PC-9 (cell line): ENCODE measurements around the gene MGAT4A. TPM values are rescaled to one million over a fixed set of nuclear protein-coding genes. Genes with fewer than 3 reads are reported as not detected.
A peak's percentile ranks its signal among the peaks of the same experiment; 100 is the strongest.
"Not testable (repeated sequence)": the region's sequence is repeated elsewhere in the genome, so short reads cannot be mapped to it uniquely, and the experiment has no call there.

Source experiments
- BruUV-seq: library from RNA; stranded (reverse); fragments of 400-500 nt; replicated peaks from 2 replicates; lab custom pipeline; 2021; lab: Mats Ljungman, UMichigan
- CTCF ChIA-PET: fragments of 300-600 bp; sonication (Branson Sonifier 250); formaldehyde crosslinking; loops from one replicate; lab custom pipeline; 2022; ENCODE audit warnings: antibody characterized with exemption; lab: Charles Lee
- POLR2A ChIA-PET: fragments of 300-600 bp; sonication (Branson Sonifier 250); formaldehyde crosslinking; loops from one replicate; lab custom pipeline; 2022; ENCODE audit warnings: antibody characterized with exemption; ENCODE audit not compliant: unreplicated experiment; lab: Charles Lee
- DNase-seq, 2 experiments: peaks; one replicate each; pipeline versions ENCODE4 v3.0.0 to v3.0.0-alpha.2; 2015 to 2022; ENCODE audit warnings: mixed read lengths in 1 of 2
- H2AFZ ChIP-seq: fragments of 200-600 bp; sonication (generic); 2 replicates; pipeline ENCODE4 v1.8.1; 2017; ENCODE audit warnings: antibody characterized with exemption
- H3F3A ChIP-seq: fragments of 200-600 bp; sonication (generic); 2 replicates; pipeline ENCODE4 v1.8.1; 2017; ENCODE audit warnings: antibody characterized with exemption, mild to moderate bottlenecking, low read depth; ENCODE audit not compliant: insufficient read depth
- H3K27ac ChIP-seq: fragments of 200-600 bp; sonication (generic); 2 replicates; pipeline ENCODE4 v1.6.1; 2016; ENCODE audit warnings: mixed run types
- H3K27me3 ChIP-seq: fragments of 200-600 bp; sonication (generic); 2 replicates; pipeline ENCODE4 v1.6.1; 2016; ENCODE audit warnings: low read depth, mixed run types; ENCODE audit not compliant: insufficient read depth
- H3K36me3 ChIP-seq: fragments of 200-600 bp; sonication (generic); 2 replicates; pipeline ENCODE4 v1.6.1; 2016; ENCODE audit warnings: low read depth, mixed run types
- H3K4me1 ChIP-seq: fragments of 200-600 bp; sonication (generic); replicated peaks from 2 replicates; pipeline ENCODE4 v1.6.1; 2016; ENCODE audit warnings: mixed run types; ENCODE audit not compliant: insufficient read depth
- H3K4me2 ChIP-seq: fragments of 200-600 bp; sonication (generic); 2 replicates; pipeline ENCODE4 v1.6.1; 2017; ENCODE audit warnings: mixed run types
- H3K4me3 ChIP-seq: fragments of 200-600 bp; sonication (generic); 2 replicates; pipeline ENCODE4 v1.6.1; 2016; ENCODE audit warnings: mixed run types
- H3K79me2 ChIP-seq: fragments of 200-600 bp; sonication (generic); 2 replicates; pipeline ENCODE4 v1.6.1; 2017; ENCODE audit warnings: low read depth, mixed run types
- H3K9me2 ChIP-seq: fragments of 200-600 bp; sonication (generic); 2 replicates; pipeline ENCODE4 v1.8.1; 2017; ENCODE audit warnings: mild to moderate bottlenecking; ENCODE audit not compliant: insufficient read depth
- H3K9me3 ChIP-seq: fragments of 200-600 bp; sonication (generic); 2 replicates; pipeline ENCODE4 v1.8.1; 2016; ENCODE audit warnings: low read depth; ENCODE audit not compliant: insufficient read depth
- H4K20me1 ChIP-seq: fragments of 200-600 bp; sonication (generic); 2 replicates; pipeline ENCODE4 v1.8.1; 2017; ENCODE audit not compliant: insufficient read depth
- EZH2 ChIP-seq: fragments of 200-600 bp; sonication (generic); IDR thresholded peaks from 2 replicates; pipeline ENCODE4 v1.8.0; 2017; ENCODE audit warnings: antibody characterized with exemption, low read depth
- intact Hi-C: fragments of 100-400 bp; cut with micrococcal nuclease; formaldehyde crosslinking; loops from one replicate; pipeline ENCODE4 v1.10.0; 2022; ENCODE audit not compliant: unreplicated experiment
- total RNA-seq: library from RNA; stranded (reverse); gene quantifications from 2 replicates; pipeline ENCODE4 v1.2.3, GENCODE V29; 2021
- TF ChIP-seq, protein P1 (sequence below): fragments of 200-600 bp; sonication (generic); conservative IDR thresholded peaks from 2 replicates; pipeline ENCODE4 v1.6.1; 2017; ENCODE audit warnings: mixed run types, antibody characterized with exemption, mild to moderate bottlenecking, moderate library complexity

The MGAT4A gene
- total RNA-seq, 1 experiment from 2014 or later: 12.9 TPM

DNA sequence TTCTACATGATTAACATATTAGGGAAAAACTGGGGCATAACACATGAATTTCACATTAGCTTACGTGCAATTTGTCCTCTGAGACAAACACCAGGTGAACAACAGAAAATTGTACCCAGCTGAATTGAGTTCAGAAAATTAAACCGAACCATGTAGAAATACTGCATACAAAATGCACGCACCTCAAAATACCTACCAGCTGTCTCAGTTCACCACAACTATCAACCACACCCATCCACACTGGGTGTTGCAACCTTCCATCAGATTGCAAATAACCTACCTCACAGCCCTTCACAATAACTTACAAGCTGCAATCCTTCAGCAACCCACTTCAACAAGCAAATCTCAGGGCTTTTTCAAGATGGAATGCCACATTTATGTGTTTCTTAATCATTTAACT is 66.6 kb downstream of the MGAT4A start:
- Histone ChIP-seq H2AFZ (peak overlapping the region; percentile 40), H3K4me1 (peaks cover 19% of the 10 kb centered on the region), H3K27ac (peak overlapping the region; percentile 92), H4K20me1 (no peaks in the 10 kb centered on the region), H3K79me2 (no peaks in the 10 kb centered on the region), H3K4me3 (no peak overlapping the region), H3K27me3 (no peaks in the 10 kb centered on the region), H3K9me3 (peaks cover 17% of the 10 kb centered on the region), H3K36me3 (no peaks in the 10 kb centered on the region), H3F3A (0 out of 2 replicates have a peak, but pooled peaks cover 11% of the 10 kb centered on the region), H3K4me2 (peak overlapping the region; percentile 36), H3K9me2 (no peaks in the 10 kb centered on the region)
- intact Hi-C loops: loop anchor here (1.0 kb wide), 1 partner anchor 205 kb away; no protein-coding TSS in a partner anchor
- TF ChIP-seq, protein P1, sequence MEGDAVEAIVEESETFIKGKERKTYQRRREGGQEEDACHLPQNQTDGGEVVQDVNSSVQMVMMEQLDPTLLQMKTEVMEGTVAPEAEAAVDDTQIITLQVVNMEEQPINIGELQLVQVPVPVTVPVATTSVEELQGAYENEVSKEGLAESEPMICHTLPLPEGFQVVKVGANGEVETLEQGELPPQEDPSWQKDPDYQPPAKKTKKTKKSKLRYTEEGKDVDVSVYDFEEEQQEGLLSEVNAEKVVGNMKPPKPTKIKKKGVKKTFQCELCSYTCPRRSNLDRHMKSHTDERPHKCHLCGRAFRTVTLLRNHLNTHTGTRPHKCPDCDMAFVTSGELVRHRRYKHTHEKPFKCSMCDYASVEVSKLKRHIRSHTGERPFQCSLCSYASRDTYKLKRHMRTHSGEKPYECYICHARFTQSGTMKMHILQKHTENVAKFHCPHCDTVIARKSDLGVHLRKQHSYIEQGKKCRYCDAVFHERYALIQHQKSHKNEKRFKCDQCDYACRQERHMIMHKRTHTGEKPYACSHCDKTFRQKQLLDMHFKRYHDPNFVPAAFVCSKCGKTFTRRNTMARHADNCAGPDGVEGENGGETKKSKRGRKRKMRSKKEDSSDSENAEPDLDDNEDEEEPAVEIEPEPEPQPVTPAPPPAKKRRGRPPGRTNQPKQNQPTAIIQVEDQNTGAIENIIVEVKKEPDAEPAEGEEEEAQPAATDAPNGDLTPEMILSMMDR: no peak
- TF ChIP-seq EZH2: no peak
- CTCF ChIA-PET: interaction anchor here (0.6 kb wide), 1 partner anchor 95 kb away, joined by 3 read pairs; no protein-coding TSS in a partner anchor
- peak; percentile 60 to 89 for DNase-seq
- BruUV-seq: no TSS peak
- POLR2A ChIA-PET: interaction anchor here (0.7 kb wide), 1 partner anchor 104 kb away, joined by 7 read pairs; no protein-coding TSS in a partner anchor

GRCh38 chr2:98663511-98664090 is 67.3 kb downstream of the MGAT4A start:
- Histone ChIP-seq H3K79me2 (no peaks in the 10 kb centered on the region), H3K27ac (peak overlapping the region; percentile 92), H4K20me1 (no peaks in the 10 kb centered on the region), H3K4me1 (peaks cover 19% of the 10 kb centered on the region), H3K4me2 (no peak overlapping the region), H3K4me3 (no peak overlapping the region), H3F3A (0 out of 2 replicates have a peak, but pooled peaks cover 11% of the 10 kb centered on the region), H3K36me3 (no peaks in the 10 kb centered on the region), H2AFZ (no peak overlapping the region; the same call in 1 of the 2 replicates), H3K9me2 (no peaks in the 10 kb centered on the region), H3K27me3 (no peaks in the 10 kb centered on the region), H3K9me3 (peaks cover 16% of the 10 kb centered on the region)
- CTCF ChIA-PET: interaction anchor here (0.6 kb wide), 1 partner anchor 96 kb away, joined by 3 read pairs; no protein-coding TSS in a partner anchor
- TF ChIP-seq, protein P1: no peak
- TF ChIP-seq EZH2: no peak
- POLR2A ChIA-PET: interaction anchor here (0.7 kb wide), 1 partner anchor 105 kb away, joined by 7 read pairs; no protein-coding TSS in a partner anchor
- DNase-seq: no peak
- no TSS peak for BruUV-seq
- intact Hi-C loops: loop anchor here (1.0 kb wide), 1 partner anchor 206 kb away; no protein-coding TSS in a partner anchor

GRCh38 chr2:98659491-98659840 is 71.5 kb downstream of the MGAT4A start:
- H3K4me1 ChIP-seq, intact Hi-C loops, H3K4me3 ChIP-seq, H3K9me3 ChIP-seq, POLR2A ChIA-PET, H4K20me1 ChIP-seq, H3K79me2 ChIP-seq, H3K27me3 ChIP-seq, H3F3A ChIP-seq, H3K4me2 ChIP-seq, H3K36me3 ChIP-seq, H2AFZ ChIP-seq, BruUV-seq, CTCF ChIA-PET, H3K27ac ChIP-seq, H3K9me2 ChIP-seq, DNase-seq: not testable (repeated sequence)
